GM23248 (cell line): ENCODE measurements around the gene TXNRD2.

Source experiments
- EZH2 ChIP-seq: fragments of 200-600 bp; sonication (generic); IDR thresholded peaks from 2 replicates; pipeline ENCODE4 v1.6.1; 2018; ENCODE audit warnings: antibody characterized with exemption, mild to moderate bottlenecking; ENCODE audit not compliant: insufficient read depth, poor library complexity, severe bottlenecking
- EZH2phosphoT487 ChIP-seq: fragments of 200-600 bp; sonication (generic); IDR thresholded peaks from 2 replicates; pipeline ENCODE4 v1.6.1; 2018; ENCODE audit warnings: antibody characterized with exemption, moderate library complexity, mild to moderate bottlenecking, low read depth; ENCODE audit not compliant: insufficient read depth

GRCh38 chr22:19960491-19961200 lies 19.0 kb upstream of the TXNRD2 start:
- TF ChIP-seq EZH2phosphoT487 (no peak), EZH2 (no peak)
